ENCODE data around the gene DOK7. TPM values are rescaled to one million over a fixed set of nuclear protein-coding genes. Genes with fewer than 3 reads are reported as not detected.

Gene DOK7
- total RNA-seq, 1 donor from 2014 or later: 0.69 TPM

DNA sequence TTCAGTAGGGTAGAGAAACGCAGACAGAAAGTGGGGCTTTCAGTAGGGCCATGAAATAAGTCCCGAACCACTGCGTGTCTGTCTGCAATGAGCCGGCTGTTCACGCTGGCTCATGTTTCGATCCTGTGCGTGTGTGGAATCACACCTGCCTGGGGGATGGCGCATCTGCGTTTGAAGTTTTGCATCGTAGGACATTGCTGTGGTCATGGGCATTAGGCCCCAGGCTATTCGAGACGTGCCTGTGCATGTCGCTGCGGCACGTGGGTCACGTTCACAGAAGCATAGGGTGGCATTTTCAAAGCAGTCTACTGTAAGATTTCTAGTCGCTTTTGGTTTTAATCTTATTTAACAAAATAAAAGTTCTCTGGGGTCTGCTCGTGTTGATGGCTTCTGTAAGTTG lies 46.8 kb upstream of the DOK7 start:
- H3K36me3 Mint-ChIP-seq (ENCODE audit: low read depth, unreplicated experiment): peaks cover 39% of the 10 kb centered on the region
- H3K27me3 Mint-ChIP-seq (ENCODE audit: unreplicated experiment): peaks cover 12% of the 10 kb centered on the region
- TF ChIP-seq, protein P1, sequence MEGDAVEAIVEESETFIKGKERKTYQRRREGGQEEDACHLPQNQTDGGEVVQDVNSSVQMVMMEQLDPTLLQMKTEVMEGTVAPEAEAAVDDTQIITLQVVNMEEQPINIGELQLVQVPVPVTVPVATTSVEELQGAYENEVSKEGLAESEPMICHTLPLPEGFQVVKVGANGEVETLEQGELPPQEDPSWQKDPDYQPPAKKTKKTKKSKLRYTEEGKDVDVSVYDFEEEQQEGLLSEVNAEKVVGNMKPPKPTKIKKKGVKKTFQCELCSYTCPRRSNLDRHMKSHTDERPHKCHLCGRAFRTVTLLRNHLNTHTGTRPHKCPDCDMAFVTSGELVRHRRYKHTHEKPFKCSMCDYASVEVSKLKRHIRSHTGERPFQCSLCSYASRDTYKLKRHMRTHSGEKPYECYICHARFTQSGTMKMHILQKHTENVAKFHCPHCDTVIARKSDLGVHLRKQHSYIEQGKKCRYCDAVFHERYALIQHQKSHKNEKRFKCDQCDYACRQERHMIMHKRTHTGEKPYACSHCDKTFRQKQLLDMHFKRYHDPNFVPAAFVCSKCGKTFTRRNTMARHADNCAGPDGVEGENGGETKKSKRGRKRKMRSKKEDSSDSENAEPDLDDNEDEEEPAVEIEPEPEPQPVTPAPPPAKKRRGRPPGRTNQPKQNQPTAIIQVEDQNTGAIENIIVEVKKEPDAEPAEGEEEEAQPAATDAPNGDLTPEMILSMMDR (IDR thresholded peaks at IDR 0.05; ENCODE audit: unreplicated experiment): no peak
- no peaks in the 10 kb centered on the region for H3K9me3 Mint-ChIP-seq (ENCODE audit: unreplicated experiment)
- H3K27ac Mint-ChIP-seq (ENCODE audit: unreplicated experiment): peak overlapping the region; percentile 24
- DNase-seq (ENCODE audit: low spot score): no peak
- H3K4me1 Mint-ChIP-seq (ENCODE audit: unreplicated experiment): no peaks in the 10 kb centered on the region
- no peak overlapping the region for H3K4me3 Mint-ChIP-seq (ENCODE audit: unreplicated experiment)

DNA sequence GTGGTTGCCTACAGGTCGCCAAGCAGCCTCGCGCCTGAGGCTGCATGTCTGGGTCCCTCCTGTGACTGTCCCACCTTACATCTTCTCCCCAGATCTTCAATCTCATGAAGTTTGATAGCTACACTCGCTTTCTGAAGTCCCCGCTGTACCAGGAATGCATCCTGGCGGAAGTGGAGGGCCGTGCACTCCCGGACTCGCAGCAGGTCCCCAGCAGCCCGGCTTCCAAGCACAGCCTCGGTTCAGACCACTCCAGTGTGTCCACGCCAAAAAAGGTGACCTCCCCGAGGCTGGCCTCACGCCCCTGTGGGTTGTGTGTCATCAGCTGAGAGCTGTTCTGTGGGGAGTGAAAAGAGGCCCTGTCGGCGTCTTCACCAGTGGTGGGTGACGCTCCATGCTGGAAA lies 46.3 kb upstream of the DOK7 start:
- Mint-ChIP-seq H3K27me3 (ENCODE audit: unreplicated experiment) (peaks cover 12% of the 10 kb centered on the region), H3K27ac (ENCODE audit: unreplicated experiment) (no peak overlapping the region), H3K4me3 (ENCODE audit: unreplicated experiment) (no peak overlapping the region), H3K36me3 (ENCODE audit: low read depth, unreplicated experiment) (peaks cover 42% of the 10 kb centered on the region), H3K4me1 (ENCODE audit: unreplicated experiment) (no peaks in the 10 kb centered on the region), H3K9me3 (ENCODE audit: unreplicated experiment) (no peaks in the 10 kb centered on the region)
- no peak for DNase-seq (ENCODE audit: low spot score)
- TF ChIP-seq, protein P1 (IDR thresholded peaks at IDR 0.05; ENCODE audit: unreplicated experiment): no peak

DNA sequence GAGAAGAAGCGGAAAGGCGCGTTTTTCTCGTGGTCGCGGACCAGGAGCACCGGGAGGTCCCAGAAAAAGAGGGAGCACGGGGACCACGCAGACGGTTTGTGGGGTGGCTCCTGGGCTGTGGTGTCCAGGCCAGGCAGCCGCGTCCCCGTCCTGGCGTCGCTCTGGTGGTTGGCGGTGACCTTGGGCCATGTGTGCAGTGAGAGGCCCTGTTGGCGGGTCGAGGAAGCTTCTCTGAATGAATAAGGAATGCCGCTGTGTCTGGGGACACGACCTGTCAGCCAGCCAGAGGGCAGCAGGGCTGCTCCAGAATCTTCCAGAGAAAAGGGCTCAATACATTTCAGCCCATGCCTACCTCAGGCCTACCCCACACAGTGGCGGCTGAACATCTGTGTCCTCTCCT lies 45.7 kb upstream of the DOK7 start:
- Mint-ChIP-seq H3K4me1 (ENCODE audit: unreplicated experiment) (no peaks in the 10 kb centered on the region), H3K36me3 (ENCODE audit: low read depth, unreplicated experiment) (peaks cover 42% of the 10 kb centered on the region), H3K4me3 (ENCODE audit: unreplicated experiment) (no peak overlapping the region), H3K27ac (ENCODE audit: unreplicated experiment) (no peak overlapping the region), H3K9me3 (ENCODE audit: unreplicated experiment) (no peaks in the 10 kb centered on the region), H3K27me3 (ENCODE audit: unreplicated experiment) (peaks cover 12% of the 10 kb centered on the region)
- no peak for DNase-seq (ENCODE audit: low spot score)
- TF ChIP-seq, protein P1 (IDR thresholded peaks at IDR 0.05; ENCODE audit: unreplicated experiment): no peak

DNA sequence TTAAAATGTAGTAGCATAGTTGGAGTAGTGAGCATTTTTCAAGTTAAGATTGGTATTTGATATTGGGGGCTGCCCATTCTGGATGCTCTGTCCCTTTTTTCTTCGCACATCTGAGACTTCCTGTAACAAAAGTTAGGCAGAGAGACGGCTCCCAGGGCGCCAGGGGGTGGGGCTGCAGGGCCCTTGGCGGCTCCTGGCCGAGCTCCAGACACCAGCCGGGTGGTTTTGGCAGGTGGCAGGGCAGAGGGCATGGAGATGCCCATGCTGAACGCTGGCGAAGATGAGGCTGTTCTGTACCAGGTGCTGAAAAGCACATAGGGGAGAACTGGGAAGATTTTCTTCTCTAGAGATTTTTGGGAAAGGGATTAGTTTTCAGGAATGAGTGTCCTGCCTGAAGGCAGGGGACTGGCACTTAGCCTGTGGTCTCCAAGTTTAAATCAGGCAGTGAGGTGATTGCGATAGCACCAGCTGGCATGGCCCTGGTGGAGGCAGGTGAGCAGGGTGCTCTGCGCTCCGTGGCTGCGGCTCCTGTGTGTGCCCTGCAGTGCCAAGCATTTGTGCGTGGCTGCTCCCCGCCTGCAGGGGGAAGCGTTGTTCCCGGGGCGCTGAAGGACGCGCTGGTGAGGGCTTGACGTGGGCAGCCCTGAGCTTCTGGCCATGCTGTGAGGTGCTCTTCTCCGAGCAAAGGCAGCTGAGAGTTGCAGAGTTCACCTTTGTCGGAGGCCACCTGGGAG lies 44.9 kb upstream of the DOK7 start:
- H3K9me3 Mint-ChIP-seq (ENCODE audit: unreplicated experiment): no peaks in the 10 kb centered on the region
- no peak overlapping the region for H3K4me3 Mint-ChIP-seq (ENCODE audit: unreplicated experiment)
- H3K4me1 Mint-ChIP-seq (ENCODE audit: unreplicated experiment): no peaks in the 10 kb centered on the region
- TF ChIP-seq, protein P1 (IDR thresholded peaks at IDR 0.05; ENCODE audit: unreplicated experiment): no peak
- no peak overlapping the region for H3K27ac Mint-ChIP-seq (ENCODE audit: unreplicated experiment)
- H3K36me3 Mint-ChIP-seq (ENCODE audit: low read depth, unreplicated experiment): peaks cover 46% of the 10 kb centered on the region
- H3K27me3 Mint-ChIP-seq (ENCODE audit: unreplicated experiment): peaks cover 12% of the 10 kb centered on the region
- no peak for DNase-seq (ENCODE audit: low spot score)

DNA sequence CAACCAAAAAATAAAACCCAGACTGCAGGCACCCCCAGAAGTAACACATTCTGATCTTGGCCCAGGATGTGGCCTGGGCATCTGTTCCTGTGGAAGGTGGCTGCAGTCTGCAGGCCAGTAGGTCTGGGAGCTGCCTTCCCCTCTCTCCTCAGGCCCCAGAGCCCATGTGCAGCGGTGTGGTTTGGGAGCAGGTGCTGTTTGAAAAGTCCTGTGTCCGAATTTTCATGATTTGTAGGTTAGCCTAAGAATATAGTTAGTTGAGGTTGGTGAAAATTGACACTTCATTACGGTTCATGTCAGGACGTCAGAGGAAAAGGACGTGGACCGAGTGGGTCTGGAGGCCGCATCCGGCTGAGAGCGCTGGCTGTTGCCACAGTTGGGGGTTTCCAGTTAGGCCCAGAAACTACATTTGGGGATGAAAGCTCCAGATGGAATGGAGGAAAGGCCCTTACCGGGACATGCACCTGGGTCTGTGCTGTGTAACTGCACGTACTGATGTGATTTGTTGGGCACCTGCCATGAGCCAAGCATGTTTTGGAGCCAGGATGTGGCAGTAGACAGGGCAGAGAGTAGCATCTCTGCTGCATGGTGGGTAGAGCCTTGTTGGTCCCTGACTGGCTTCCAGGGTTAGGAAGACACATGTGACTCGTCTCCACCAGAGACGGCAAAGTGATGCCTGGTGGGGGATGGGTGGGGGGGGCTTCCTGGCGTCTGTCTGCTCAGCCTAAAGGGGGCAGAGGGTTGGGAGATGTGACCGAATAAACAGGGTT lies 43.1 kb upstream of the DOK7 start:
- no peak for DNase-seq (ENCODE audit: low spot score)
- TF ChIP-seq, protein P1 (IDR thresholded peaks at IDR 0.05; ENCODE audit: unreplicated experiment): no peak
- Mint-ChIP-seq H3K9me3 (ENCODE audit: unreplicated experiment) (no peaks in the 10 kb centered on the region), H3K27me3 (ENCODE audit: unreplicated experiment) (peaks cover 12% of the 10 kb centered on the region), H3K4me1 (ENCODE audit: unreplicated experiment) (no peaks in the 10 kb centered on the region), H3K36me3 (ENCODE audit: low read depth, unreplicated experiment) (peaks cover 50% of the 10 kb centered on the region), H3K4me3 (ENCODE audit: unreplicated experiment) (peak overlapping the region; percentile 37), H3K27ac (ENCODE audit: unreplicated experiment) (peak overlapping the region; percentile 78)

All from endothelial cell (in vitro differentiated cells).